ENCODE measurements around the gene GNE.

GRCh38 chr9:36177571-36177970 is 80.7 kb downstream of the GNE start:
- TF ChIP-seq, protein P1, sequence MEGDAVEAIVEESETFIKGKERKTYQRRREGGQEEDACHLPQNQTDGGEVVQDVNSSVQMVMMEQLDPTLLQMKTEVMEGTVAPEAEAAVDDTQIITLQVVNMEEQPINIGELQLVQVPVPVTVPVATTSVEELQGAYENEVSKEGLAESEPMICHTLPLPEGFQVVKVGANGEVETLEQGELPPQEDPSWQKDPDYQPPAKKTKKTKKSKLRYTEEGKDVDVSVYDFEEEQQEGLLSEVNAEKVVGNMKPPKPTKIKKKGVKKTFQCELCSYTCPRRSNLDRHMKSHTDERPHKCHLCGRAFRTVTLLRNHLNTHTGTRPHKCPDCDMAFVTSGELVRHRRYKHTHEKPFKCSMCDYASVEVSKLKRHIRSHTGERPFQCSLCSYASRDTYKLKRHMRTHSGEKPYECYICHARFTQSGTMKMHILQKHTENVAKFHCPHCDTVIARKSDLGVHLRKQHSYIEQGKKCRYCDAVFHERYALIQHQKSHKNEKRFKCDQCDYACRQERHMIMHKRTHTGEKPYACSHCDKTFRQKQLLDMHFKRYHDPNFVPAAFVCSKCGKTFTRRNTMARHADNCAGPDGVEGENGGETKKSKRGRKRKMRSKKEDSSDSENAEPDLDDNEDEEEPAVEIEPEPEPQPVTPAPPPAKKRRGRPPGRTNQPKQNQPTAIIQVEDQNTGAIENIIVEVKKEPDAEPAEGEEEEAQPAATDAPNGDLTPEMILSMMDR (IDR thresholded peaks at IDR 0.05), result no peak
- no peak for TF ChIP-seq POLR2A (IDR thresholded peaks at IDR 0.05)
